HG02943 (cell line): ENCODE results near the gene CTNNA3.
"Not testable (repeated sequence)": the region's sequence is repeated elsewhere in the genome, so short reads cannot be mapped to it uniquely, and the experiment has no call there.

Experiments used
- ATAC-seq: cut with Tn5 transposase; IDR thresholded peaks from one replicate; pipeline ENCODE4 v1.9.1; 2021; ENCODE audit warnings: mild to moderate bottlenecking, low read depth, moderate library complexity; ENCODE audit not compliant: unreplicated experiment

The CTNNA3 gene

GRCh38 chr10:67696029-67696428 is at the start of gene CTNNA3:
TSS of gene CTNNA3 (minus strand) at chr10:67696195.
- ATAC-seq = no peak

- ATAC-seq = no peak
Observed at GRCh38 chr10:67735430-67735829, 39.4 kb upstream of the CTNNA3 start.

- no peak for ATAC-seq
Observed at GRCh38 chr10:67733511-67733910, 37.5 kb upstream of the CTNNA3 start.

GRCh38 chr10:67725567-67725966 is 29.6 kb upstream of the CTNNA3 start:
- ATAC-seq = no peak

- ATAC-seq = no peak
Observed at GRCh38 chr10:67723601-67724000, 27.6 kb upstream of the CTNNA3 start.

GRCh38 chr10:67722113-67722512 is 26.1 kb upstream of the CTNNA3 start:
- ATAC-seq = no peak

- not testable (repeated sequence) for ATAC-seq
Observed at GRCh38 chr10:67716455-67716854, 20.5 kb upstream of the CTNNA3 start.

- no peak for ATAC-seq
Observed at GRCh38 chr10:67705921-67706320, 9.9 kb upstream of the CTNNA3 start.

GRCh38 chr10:67699613-67700270 is 3.7 kb upstream of the CTNNA3 start:
- not testable (repeated sequence) for ATAC-seq

- ATAC-seq = no peak
Observed at GRCh38 chr10:67698164-67698563, 2.2 kb upstream of the CTNNA3 start.

- ATAC-seq = no peak
Observed at GRCh38 chr10:67697724-67698131, 1.7 kb upstream of the CTNNA3 start.

GRCh38 chr10:67696679-67697078 is 684 bp upstream of the CTNNA3 start:
- ATAC-seq = no peak

GRCh38 chr10:67695555-67695954 is 440 bp downstream of the CTNNA3 start:
- no peak for ATAC-seq

GRCh38 chr10:67691861-67692260 is 4.1 kb downstream of the CTNNA3 start:
- not testable (repeated sequence) for ATAC-seq

- ATAC-seq = not testable (repeated sequence)
Observed at GRCh38 chr10:67690540-67690939, 5.5 kb downstream of the CTNNA3 start.

- not testable (repeated sequence) for ATAC-seq
Observed at GRCh38 chr10:67684140-67684539, 11.9 kb downstream of the CTNNA3 start.

GRCh38 chr10:67678335-67678974 is 17.5 kb downstream of the CTNNA3 start:
- ATAC-seq = no peak

- ATAC-seq = no peak
Observed at GRCh38 chr10:67676208-67676825, 19.7 kb downstream of the CTNNA3 start.

- no peak for ATAC-seq
Observed at GRCh38 chr10:67670401-67670800, 25.6 kb downstream of the CTNNA3 start.

GRCh38 chr10:67669978-67670377 is 26.0 kb downstream of the CTNNA3 start:
- no peak for ATAC-seq

GRCh38 chr10:67668448-67668847 is 27.5 kb downstream of the CTNNA3 start:
- ATAC-seq = no peak

- ATAC-seq = no peak
Observed at GRCh38 chr10:67667035-67667425, 29.0 kb downstream of the CTNNA3 start.
